Body of pancreas (tissue), 4 donors: Measurements from ENCODE around the gene CCDC170. TPM values are rescaled to one million over a fixed set of nuclear protein-coding genes. Genes with fewer than 3 reads are reported as not detected.

Experiments used
- ATAC-seq: fragments of 150-250 bp; one replicate; pipeline ENCODE4 v1.9.1; 2016
- DNase-seq, 4 donors: peaks; one replicate each; pipeline ENCODE4 v3.0.0-alpha.2; 2019
- H3K27ac ChIP-seq, 4 donors: fragments of 200-600 bp; sonication (generic); 1 replicate in 3 of 4; 2 replicates in 1 of 4; pipeline versions ENCODE4 v1.5.1 to v1.6.1; 2016 to 2019; ENCODE audit warnings: mild to moderate bottlenecking in 1 of 4, mixed read lengths in 1 of 4, moderate library complexity in 1 of 4
- H3K27me3 ChIP-seq, 2 donors: fragments of 200-600 bp; sonication (generic); one replicate each; pipeline ENCODE4 v1.6.0; 2016; ENCODE audit warnings: mild to moderate bottlenecking in 1 of 2
- H3K36me3 ChIP-seq, 2 donors: fragments of 200-600 bp; sonication (generic); replicated peaks in 1 of 2; 2 replicates each; pipeline ENCODE4 v1.5.1; 2016; ENCODE audit warnings: low read depth in 2 of 2; ENCODE audit not compliant: insufficient read depth in 1 of 2
- H3K4me1 ChIP-seq: fragments of 200-600 bp; sonication (generic); one replicate; pipeline ENCODE4 v1.6.0; 2016
- H3K4me3 ChIP-seq, 2 donors: fragments of 200-600 bp; sonication (generic); 1 replicate in 1 of 2; 2 replicates in 1 of 2; pipeline ENCODE4 v1.5.1; 2016 to 2019
- H3K9me3 ChIP-seq, 3 donors: fragments of 200-600 bp; sonication (generic); 1 replicate in 2 of 3; 2 replicates in 1 of 3; pipeline ENCODE4 v1.5.1; 2016
- CTCF ChIP-seq, 7 experiments: fragments of 450-650 bp in 4 of 7; fragments of 200-600 bp in 3 of 7; sonication (generic) in 3 of 7; IDR thresholded peaks; one replicate each; pipeline ENCODE4 v1.5.1; 2016 to 2019; ENCODE audit warnings: antibody characterized with exemption in 7 of 7
- POLR2A ChIP-seq, 3 donors: fragments of 450-650 bp; IDR thresholded peaks; one replicate each; pipeline ENCODE4 v1.6.1; 2016; ENCODE audit warnings: antibody characterized with exemption in 3 of 3, mild to moderate bottlenecking in 2 of 3
- WGBS, 2 donors: methylation state at CpG; one replicate each; pipeline ENCODE4 v1.1.5; 2017; 5-methylcytosine and 5-hydroxymethylcytosine counted together
- intact Hi-C: fragments of 100-400 bp; cut with DNase I; formaldehyde crosslinking; loops from one replicate; pipeline ENCODE4 v1.15.1; 2023
- total RNA-seq, 2 donors: library from RNA; depleted of rRNA; stranded (reverse); fragments of >200 nt; gene quantifications; one replicate each; pipeline ENCODE4 v1.1.0, GENCODE V29; 2016

Gene CCDC170
- total RNA-seq, 2 donors from 2014 or later = 2.1 TPM; not detected in 1

GRCh38 chr6:151494235-151494935, 568 bp downstream of the CCDC170 start:
- ATAC-seq (peak; percentile 33), DNase-seq (peak in 2 of 4 donors; percentile 61 to 67)
- intact Hi-C loops = no loop called here
- 1 to 3% methylated on average over 18 to 43 of the region's 43 CpGs for WGBS, 2 donors
- H3K27me3 ChIP-seq = no peaks in the 10 kb centered on the region
- H3K4me3 ChIP-seq = peak overlapping the region in 1 of 2 donors; percentile 57
- no peak for TF ChIP-seq POLR2A (IDR thresholded peaks at IDR 0.05)
- TF ChIP-seq CTCF (IDR thresholded peaks at IDR 0.05) = no peak
- H3K9me3 ChIP-seq = no peaks in the 10 kb centered on the region
- H3K36me3 ChIP-seq = no peaks in the 10 kb centered on the region
- peaks cover 15% of the 10 kb centered on the region for H3K4me1 ChIP-seq
- H3K27ac ChIP-seq = peak overlapping the region in 3 of 4 donors; percentile 7 to 76 (median 48)

GRCh38 chr6:151494936-151495320, 1.1 kb downstream of the CCDC170 start:
- WGBS, 2 donors = 31 to 38% methylated on average over 4 of the region's 4 CpGs
- H3K27me3 ChIP-seq = no peaks in the 10 kb centered on the region
- peak overlapping the region in 1 of 4 donors; percentile 76 for H3K27ac ChIP-seq
- ATAC-seq (no peak), DNase-seq (no peak)
- no peaks in the 10 kb centered on the region for H3K36me3 ChIP-seq
- no peaks in the 10 kb centered on the region for H3K9me3 ChIP-seq
- H3K4me1 ChIP-seq = peaks cover 15% of the 10 kb centered on the region
- TF ChIP-seq CTCF (IDR thresholded peaks at IDR 0.05) = no peak
- TF ChIP-seq POLR2A (IDR thresholded peaks at IDR 0.05) = no peak
- peak overlapping the region in 1 of 2 donors; percentile 57 for H3K4me3 ChIP-seq
- intact Hi-C loops = no loop called here

- Histone ChIP-seq H3K27me3 (no peaks in the 10 kb centered on the region), H3K4me3 (no peak overlapping the region), H3K27ac (no peak overlapping the region), H3K9me3 (no peaks in the 10 kb centered on the region), H3K36me3 (no peaks in the 10 kb centered on the region), H3K4me1 (peaks cover 15% of the 10 kb centered on the region)
- WGBS, 2 donors = 85 to 89% methylated on average over 9 of the region's 9 CpGs
- DNase-seq (no peak), ATAC-seq (no peak)
- TF ChIP-seq POLR2A (IDR thresholded peaks at IDR 0.05) (no peak), CTCF (IDR thresholded peaks at IDR 0.05) (no peak)
- intact Hi-C loops = no loop called here
Observed at GRCh38 chr6:151495380-151495779, 1.6 kb downstream of the CCDC170 start.

- intact Hi-C loops = no loop called here
- no peak overlapping the region for H3K27ac ChIP-seq
- peaks cover 15% of the 10 kb centered on the region for H3K4me1 ChIP-seq
- DNase-seq (no peak), ATAC-seq (no peak)
- H3K4me3 ChIP-seq = no peak overlapping the region
- H3K9me3 ChIP-seq = no peaks in the 10 kb centered on the region
- no peak for TF ChIP-seq CTCF (IDR thresholded peaks at IDR 0.05)
- TF ChIP-seq POLR2A (IDR thresholded peaks at IDR 0.05) = no peak
- no peaks in the 10 kb centered on the region for H3K27me3 ChIP-seq
- H3K36me3 ChIP-seq = no peaks in the 10 kb centered on the region
Observed at GRCh38 chr6:151497905-151498304, 4.1 kb downstream of the CCDC170 start.

GRCh38 chr6:151498327-151498726, 4.5 kb downstream of the CCDC170 start:
- Histone ChIP-seq H3K36me3 (no peaks in the 10 kb centered on the region), H3K27me3 (no peaks in the 10 kb centered on the region), H3K9me3 (no peaks in the 10 kb centered on the region), H3K4me1 (peaks cover 14% of the 10 kb centered on the region), H3K27ac (no peak overlapping the region), H3K4me3 (no peak overlapping the region)
- no peak for TF ChIP-seq CTCF (IDR thresholded peaks at IDR 0.05)
- no peak for TF ChIP-seq POLR2A (IDR thresholded peaks at IDR 0.05)
- no peak for ATAC-seq
- intact Hi-C loops = no loop called here
- WGBS, 2 donors = 83 to 94% methylated on average over 1 of the region's 1 CpG
- peak in 1 of 4 donors; percentile 14 for DNase-seq
